Panc1 (cell line): Measurements from ENCODE around the gene DAGLA. TPM values are rescaled to one million over a fixed set of nuclear protein-coding genes. Genes with fewer than 3 reads are reported as not detected.

Experiments
- ATAC-seq: fragments of 200-7000 bp; cut with Tn5 transposase; 2 replicates; pipeline ENCODE4 v1.9.1; 2020; ENCODE audit warnings: mild to moderate bottlenecking, moderate library complexity
- BruUV-seq: library from RNA; stranded (reverse); fragments of 400-500 nt; replicated peaks from 2 replicates; lab custom pipeline; 2021; lab: Mats Ljungman, UMichigan
- CTCF ChIA-PET: fragments of 300-600 bp; sonication (Branson Sonifier 250); formaldehyde crosslinking; loops from one replicate; lab custom pipeline; 2022; ENCODE audit warnings: antibody characterized with exemption; lab: Charles Lee
- POLR2A ChIA-PET: fragments of 300-600 bp; sonication (Branson Sonifier 250); formaldehyde crosslinking; loops from one replicate; lab custom pipeline; 2022; ENCODE audit warnings: antibody characterized with exemption; lab: Charles Lee
- DNase-seq: peaks from one replicate; pipeline ENCODE4 v3.0.0-alpha.2; 2010; ENCODE audit warnings: low read depth, low spot score
- H3K27ac ChIP-seq: 2 replicates; pipeline ENCODE4 v1.5.1; 2011; ENCODE audit warnings: mild to moderate bottlenecking, low read length, inconsistent platforms
- H3K27me3 ChIP-seq: fragments of 200-500 bp; sonication (Bioruptor generic); 2 replicates; pipeline ENCODE4 v1.6.0; 2014; ENCODE audit warnings: low read length, inconsistent platforms; ENCODE audit not compliant: control insufficient read depth, insufficient read depth
- H3K36me3 ChIP-seq: fragments of 200-500 bp; sonication (Bioruptor generic); 2 replicates; pipeline ENCODE4 v1.5.1; 2014; ENCODE audit warnings: inconsistent platforms, mild to moderate bottlenecking, low read length, moderate library complexity; ENCODE audit not compliant: control insufficient read depth, insufficient read depth
- H3K4me1 ChIP-seq: 2 replicates; pipeline ENCODE4 v1.5.1; 2011; ENCODE audit warnings: inconsistent platforms, mild to moderate bottlenecking, low read length, moderate library complexity; ENCODE audit not compliant: control insufficient read depth, insufficient read depth
- H3K4me3 ChIP-seq, 2 experiments: 2 replicates each; pipeline ENCODE4 v1.5.1; 2011 to 2012; ENCODE audit warnings: low read depth in 2 of 2, low read length in 2 of 2, mild to moderate bottlenecking in 2 of 2, inconsistent platforms in 1 of 2, moderate library complexity in 1 of 2
- H3K9me3 ChIP-seq: fragments of 200-500 bp; sonication (Bioruptor generic); 2 replicates; pipeline ENCODE4 v1.5.1; 2014; ENCODE audit warnings: low read depth, mild to moderate bottlenecking, inconsistent platforms, low read length, moderate library complexity; ENCODE audit not compliant: control insufficient read depth, insufficient read depth
- POLR2AphosphoS5 ChIP-seq: IDR thresholded peaks from 2 replicates; pipeline ENCODE4 v1.6.1; 2012; ENCODE audit warnings: mild to moderate bottlenecking, low read depth, low read length, moderate library complexity
- SIN3A ChIP-seq: IDR thresholded peaks from 2 replicates; pipeline ENCODE4 v1.6.1; 2012; ENCODE audit warnings: low read depth, mild to moderate bottlenecking, low read length, moderate library complexity, borderline replicate concordance; ENCODE audit not compliant: insufficient read depth
- TCF7L2 ChIP-seq: IDR thresholded peaks from 2 replicates; pipeline ENCODE4 v1.6.1; 2011; ENCODE audit warnings: mild to moderate bottlenecking, low read depth, low read length, inconsistent platforms
- in situ Hi-C: cut with HindIII; loops from 2 replicates; pipeline ENCODE4 v1.10.0; 2016; ENCODE audit warnings: low sequenced_read_pairs, low pct_unique_long_range_greater_than_20kb
- intact Hi-C: fragments of 100-400 bp; cut with micrococcal nuclease; formaldehyde crosslinking; loops from one replicate; pipeline ENCODE4 v1.10.0; 2022; ENCODE audit not compliant: unreplicated experiment
- total RNA-seq: library from RNA; stranded (reverse); gene quantifications from one replicate; pipeline ENCODE4 v1.2.1, GENCODE V29; 2021; ENCODE audit not compliant: unreplicated experiment
- TF ChIP-seq, protein P1 (sequence below): fragments of 450-650 bp; IDR thresholded peaks from 2 replicates; pipeline ENCODE4 v1.5.1; 2017; ENCODE audit warnings: mild to moderate bottlenecking
- TF ChIP-seq, protein P2 (sequence below), 2 experiments: IDR thresholded peaks; 2 replicates each; pipeline ENCODE4 v1.6.1; 2011 to 2012; ENCODE audit warnings: low read depth in 2 of 2, control low read depth in 1 of 2, low read length in 1 of 2, mild to moderate bottlenecking in 1 of 2, moderate library complexity in 1 of 2; ENCODE audit not compliant: insufficient read depth in 1 of 2

DAGLA gene
- total RNA-seq, 1 experiment from 2014 or later, result 6.4 TPM

DNA sequence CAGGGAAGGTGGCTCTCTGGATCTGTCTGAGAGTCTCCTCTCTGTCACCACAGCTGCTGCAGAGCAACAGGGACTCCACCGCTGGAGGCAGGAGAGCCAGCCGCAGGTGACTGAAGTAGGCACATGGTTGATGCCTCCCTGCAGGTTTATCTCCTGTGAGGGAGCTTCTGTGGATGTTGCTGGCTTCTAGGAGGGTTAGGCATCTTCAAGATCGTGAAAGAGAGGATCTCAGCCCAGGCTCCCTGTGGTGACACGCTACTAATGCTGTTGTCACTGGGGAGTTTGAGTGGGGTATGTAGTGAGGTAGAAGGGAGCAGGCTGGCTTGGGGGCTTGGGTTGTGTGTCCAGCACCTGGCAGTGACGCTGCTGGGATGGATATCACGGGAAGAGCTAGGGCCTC lies 34.1 kb downstream of the DAGLA start:
- H3K9me3 ChIP-seq, result no peaks in the 10 kb centered on the region
- intact Hi-C loops, result no loop called here
- no peak overlapping the region for H3K27ac ChIP-seq
- no peaks in the 10 kb centered on the region for H3K27me3 ChIP-seq
- ATAC-seq (no peak), DNase-seq (no peak)
- H3K36me3 ChIP-seq, result no peaks in the 10 kb centered on the region
- ChIA-PET CTCF (no interaction called here), POLR2A (no interaction called here)
- no TSS peak for BruUV-seq
- TF ChIP-seq TCF7L2, result no peak
- TF ChIP-seq POLR2AphosphoS5, result no peak
- TF ChIP-seq, protein P1, sequence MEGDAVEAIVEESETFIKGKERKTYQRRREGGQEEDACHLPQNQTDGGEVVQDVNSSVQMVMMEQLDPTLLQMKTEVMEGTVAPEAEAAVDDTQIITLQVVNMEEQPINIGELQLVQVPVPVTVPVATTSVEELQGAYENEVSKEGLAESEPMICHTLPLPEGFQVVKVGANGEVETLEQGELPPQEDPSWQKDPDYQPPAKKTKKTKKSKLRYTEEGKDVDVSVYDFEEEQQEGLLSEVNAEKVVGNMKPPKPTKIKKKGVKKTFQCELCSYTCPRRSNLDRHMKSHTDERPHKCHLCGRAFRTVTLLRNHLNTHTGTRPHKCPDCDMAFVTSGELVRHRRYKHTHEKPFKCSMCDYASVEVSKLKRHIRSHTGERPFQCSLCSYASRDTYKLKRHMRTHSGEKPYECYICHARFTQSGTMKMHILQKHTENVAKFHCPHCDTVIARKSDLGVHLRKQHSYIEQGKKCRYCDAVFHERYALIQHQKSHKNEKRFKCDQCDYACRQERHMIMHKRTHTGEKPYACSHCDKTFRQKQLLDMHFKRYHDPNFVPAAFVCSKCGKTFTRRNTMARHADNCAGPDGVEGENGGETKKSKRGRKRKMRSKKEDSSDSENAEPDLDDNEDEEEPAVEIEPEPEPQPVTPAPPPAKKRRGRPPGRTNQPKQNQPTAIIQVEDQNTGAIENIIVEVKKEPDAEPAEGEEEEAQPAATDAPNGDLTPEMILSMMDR, result no peak
- TF ChIP-seq, protein P2, sequence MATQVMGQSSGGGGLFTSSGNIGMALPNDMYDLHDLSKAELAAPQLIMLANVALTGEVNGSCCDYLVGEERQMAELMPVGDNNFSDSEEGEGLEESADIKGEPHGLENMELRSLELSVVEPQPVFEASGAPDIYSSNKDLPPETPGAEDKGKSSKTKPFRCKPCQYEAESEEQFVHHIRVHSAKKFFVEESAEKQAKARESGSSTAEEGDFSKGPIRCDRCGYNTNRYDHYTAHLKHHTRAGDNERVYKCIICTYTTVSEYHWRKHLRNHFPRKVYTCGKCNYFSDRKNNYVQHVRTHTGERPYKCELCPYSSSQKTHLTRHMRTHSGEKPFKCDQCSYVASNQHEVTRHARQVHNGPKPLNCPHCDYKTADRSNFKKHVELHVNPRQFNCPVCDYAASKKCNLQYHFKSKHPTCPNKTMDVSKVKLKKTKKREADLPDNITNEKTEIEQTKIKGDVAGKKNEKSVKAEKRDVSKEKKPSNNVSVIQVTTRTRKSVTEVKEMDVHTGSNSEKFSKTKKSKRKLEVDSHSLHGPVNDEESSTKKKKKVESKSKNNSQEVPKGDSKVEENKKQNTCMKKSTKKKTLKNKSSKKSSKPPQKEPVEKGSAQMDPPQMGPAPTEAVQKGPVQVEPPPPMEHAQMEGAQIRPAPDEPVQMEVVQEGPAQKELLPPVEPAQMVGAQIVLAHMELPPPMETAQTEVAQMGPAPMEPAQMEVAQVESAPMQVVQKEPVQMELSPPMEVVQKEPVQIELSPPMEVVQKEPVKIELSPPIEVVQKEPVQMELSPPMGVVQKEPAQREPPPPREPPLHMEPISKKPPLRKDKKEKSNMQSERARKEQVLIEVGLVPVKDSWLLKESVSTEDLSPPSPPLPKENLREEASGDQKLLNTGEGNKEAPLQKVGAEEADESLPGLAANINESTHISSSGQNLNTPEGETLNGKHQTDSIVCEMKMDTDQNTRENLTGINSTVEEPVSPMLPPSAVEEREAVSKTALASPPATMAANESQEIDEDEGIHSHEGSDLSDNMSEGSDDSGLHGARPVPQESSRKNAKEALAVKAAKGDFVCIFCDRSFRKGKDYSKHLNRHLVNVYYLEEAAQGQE (IDR thresholded peaks at IDR 0.05; ENCODE audit: insufficient read depth in 1 of 2, low read depth in 2 of 2, low read length in 1 of 2), result no peak
- 0 out of 2 replicates have a peak, but pooled peaks cover 7% of the 10 kb centered on the region for H3K4me1 ChIP-seq
- no peak overlapping the region for H3K4me3 ChIP-seq
- in situ Hi-C loops, result no loop called here

DNA sequence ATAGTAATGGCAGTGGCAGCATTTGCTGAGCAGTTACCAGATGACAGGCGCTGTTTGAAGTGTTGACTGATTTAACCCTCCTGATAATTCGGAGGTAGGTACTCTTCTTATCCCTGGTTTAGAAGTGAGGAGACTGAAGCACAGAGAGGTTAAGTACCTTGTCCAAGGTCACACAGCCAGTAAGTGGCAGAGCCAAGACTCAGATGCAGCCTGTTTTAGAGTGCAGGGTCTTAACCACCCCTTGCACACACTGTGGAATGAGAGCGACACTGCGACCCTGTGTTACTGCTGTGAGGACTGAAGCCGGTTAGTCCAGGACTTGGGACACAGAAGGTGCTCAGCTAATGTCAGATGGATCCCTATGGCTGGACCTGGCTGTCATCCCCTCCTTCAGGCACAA lies 34.7 kb downstream of the DAGLA start:
- no peak overlapping the region for H3K27ac ChIP-seq
- in situ Hi-C loops (no loop called here), intact Hi-C loops (no loop called here)
- POLR2A ChIA-PET, result interaction anchor here (0.5 kb wide), 1 partner anchor 36 kb away, joined by 10 read pairs; no protein-coding TSS in a partner anchor
- H3K9me3 ChIP-seq, result no peaks in the 10 kb centered on the region
- no TSS peak for BruUV-seq
- no peaks in the 10 kb centered on the region for H3K36me3 ChIP-seq
- DNase-seq (no peak), ATAC-seq (no peak)
- 0 out of 2 replicates have a peak, but pooled peaks cover 7% of the 10 kb centered on the region for H3K4me1 ChIP-seq
- CTCF ChIA-PET, result no interaction called here
- no peak overlapping the region for H3K4me3 ChIP-seq
- no peaks in the 10 kb centered on the region for H3K27me3 ChIP-seq
- no peak for TF ChIP-seq TCF7L2
- TF ChIP-seq, protein P1, result no peak
- no peak for TF ChIP-seq POLR2AphosphoS5
- TF ChIP-seq, protein P2 (IDR thresholded peaks at IDR 0.05; ENCODE audit: insufficient read depth in 1 of 2, low read depth in 2 of 2, low read length in 1 of 2), result no peak
- TF ChIP-seq SIN3A, result no peak
